ENCODE measurements around the gene BORCS6. TPM values are rescaled to one million over a fixed set of nuclear protein-coding genes. Genes with fewer than 3 reads are reported as not detected.

The BORCS6 gene
- total and polyA plus RNA-seq, 9 of the 15 experiments (the other 6 are each of a cell fraction or from before 2014, with no cell fraction given) = 0.01 to 7.4 (median 2.3) TPM

DNA sequence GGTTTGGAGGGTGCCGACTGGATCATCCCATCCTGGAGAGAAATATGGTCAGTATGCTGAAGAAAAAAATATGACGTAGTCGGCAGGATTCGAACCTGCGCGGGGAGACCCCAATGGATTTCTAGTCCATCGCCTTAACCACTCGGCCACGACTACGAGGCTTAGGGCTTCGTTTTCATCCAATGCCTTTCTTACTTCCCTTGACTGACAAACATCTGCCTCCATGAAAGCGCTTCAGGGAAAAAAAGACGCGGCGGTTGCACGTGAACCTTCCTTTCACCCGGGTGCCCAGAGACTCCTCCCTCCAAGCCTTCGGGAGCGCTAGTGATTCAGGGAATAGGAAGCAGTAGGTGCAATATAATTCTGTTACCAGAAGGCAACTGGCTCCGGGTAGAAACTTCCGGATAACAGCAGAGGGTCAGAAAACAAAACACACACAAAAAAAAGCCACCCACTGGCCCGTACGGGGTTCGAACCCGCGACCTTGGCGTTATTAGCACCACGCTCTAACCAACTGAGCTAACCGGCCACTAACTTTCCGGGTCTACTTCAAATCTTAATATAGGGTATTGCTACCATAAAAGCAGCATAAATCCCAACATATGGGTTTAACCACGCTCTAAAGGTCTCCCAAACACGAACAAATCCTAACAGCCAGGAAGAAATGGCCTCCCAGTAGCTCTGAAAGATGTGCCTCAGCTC is 36.7 kb upstream of the BORCS6 start (continued):
- TF ChIP-seq, protein P1, sequence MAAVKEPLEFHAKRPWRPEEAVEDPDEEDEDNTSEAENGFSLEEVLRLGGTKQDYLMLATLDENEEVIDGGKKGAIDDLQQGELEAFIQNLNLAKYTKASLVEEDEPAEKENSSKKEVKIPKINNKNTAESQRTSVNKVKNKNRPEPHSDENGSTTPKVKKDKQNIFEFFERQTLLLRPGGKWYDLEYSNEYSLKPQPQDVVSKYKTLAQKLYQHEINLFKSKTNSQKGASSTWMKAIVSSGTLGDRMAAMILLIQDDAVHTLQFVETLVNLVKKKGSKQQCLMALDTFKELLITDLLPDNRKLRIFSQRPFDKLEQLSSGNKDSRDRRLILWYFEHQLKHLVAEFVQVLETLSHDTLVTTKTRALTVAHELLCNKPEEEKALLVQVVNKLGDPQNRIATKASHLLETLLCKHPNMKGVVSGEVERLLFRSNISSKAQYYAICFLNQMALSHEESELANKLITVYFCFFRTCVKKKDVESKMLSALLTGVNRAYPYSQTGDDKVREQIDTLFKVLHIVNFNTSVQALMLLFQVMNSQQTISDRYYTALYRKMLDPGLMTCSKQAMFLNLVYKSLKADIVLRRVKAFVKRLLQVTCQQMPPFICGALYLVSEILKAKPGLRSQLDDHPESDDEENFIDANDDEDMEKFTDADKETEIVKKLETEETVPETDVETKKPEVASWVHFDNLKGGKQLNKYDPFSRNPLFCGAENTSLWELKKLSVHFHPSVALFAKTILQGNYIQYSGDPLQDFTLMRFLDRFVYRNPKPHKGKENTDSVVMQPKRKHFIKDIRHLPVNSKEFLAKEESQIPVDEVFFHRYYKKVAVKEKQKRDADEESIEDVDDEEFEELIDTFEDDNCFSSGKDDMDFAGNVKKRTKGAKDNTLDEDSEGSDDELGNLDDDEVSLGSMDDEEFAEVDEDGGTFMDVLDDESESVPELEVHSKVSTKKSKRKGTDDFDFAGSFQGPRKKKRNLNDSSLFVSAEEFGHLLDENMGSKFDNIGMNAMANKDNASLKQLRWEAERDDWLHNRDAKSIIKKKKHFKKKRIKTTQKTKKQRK (IDR thresholded peaks at IDR 0.05; ENCODE audit: borderline replicate concordance, low read depth, low read length) = no peak
- TF ChIP-seq RBM39 (optimal IDR thresholded peaks at IDR 0.05; ENCODE audit: low read depth, low read length) = no peak
- no peak for TF ChIP-seq HNRNPK (IDR thresholded peaks at IDR 0.05; ENCODE audit: low read depth, low read length, poor library complexity, severe bottlenecking)
- no peak for TF ChIP-seq ZNF280A (IDR thresholded peaks at IDR 0.05; ENCODE audit: low read depth, partially characterized antibody)
- TF ChIP-seq KHSRP (IDR thresholded peaks at IDR 0.05) = no peak
- TF ChIP-seq ZNF77 (CRISPR knock-in tag; IDR thresholded peaks at IDR 0.05) = no peak
- no peak for TF ChIP-seq KDM1A (IDR thresholded peaks at IDR 0.05)
- TF ChIP-seq CBX5 (IDR thresholded peaks at IDR 0.05; ENCODE audit: borderline replicate concordance, low read depth) = no peak
- peak; percentile 74; the same call in 1 of the 2 replicates for TF ChIP-seq HLTF (IDR thresholded peaks at IDR 0.05)
- TF ChIP-seq TAL1 (IDR thresholded peaks at IDR 0.05) = no peak
- TF ChIP-seq HOXB6 (CRISPR knock-in tag; IDR thresholded peaks at IDR 0.05; ENCODE audit: borderline replicate concordance) = no peak
- TF ChIP-seq ERF (CRISPR knock-in tag; IDR thresholded peaks at IDR 0.05) = no peak
- TF ChIP-seq SMAD4 (CRISPR knock-in tag; conservative IDR thresholded peaks at IDR 0.05) = no peak
- no peak for TF ChIP-seq SNRNP70 (optimal IDR thresholded peaks at IDR 0.05; ENCODE audit: low read depth, low read length)
- TF ChIP-seq ZNF644 (tag; IDR thresholded peaks at IDR 0.05; ENCODE audit: low read depth) = no peak
- no peak for TF ChIP-seq CCNT2 (IDR thresholded peaks at IDR 0.05; ENCODE audit: borderline replicate concordance, extremely low read depth, insufficient read length, low read depth, low read length)
- TF ChIP-seq SMAD2 (IDR thresholded peaks at IDR 0.05; ENCODE audit: low read depth, low read length) = no peak
- TF ChIP-seq ZNF609 (CRISPR knock-in tag; IDR thresholded peaks at IDR 0.05; ENCODE audit: borderline replicate concordance) = no peak
- no peak for TF ChIP-seq RBBP5 (IDR thresholded peaks at IDR 0.05; ENCODE audit: borderline replicate concordance, insufficient read depth, low read length, poor library complexity, severe bottlenecking)
